ENCODE results near the gene FSTL5.
"Not testable (repeated sequence)": the region's sequence is repeated elsewhere in the genome, so short reads cannot be mapped to it uniquely, and the experiment has no call there.

The FSTL5 gene

DNA sequence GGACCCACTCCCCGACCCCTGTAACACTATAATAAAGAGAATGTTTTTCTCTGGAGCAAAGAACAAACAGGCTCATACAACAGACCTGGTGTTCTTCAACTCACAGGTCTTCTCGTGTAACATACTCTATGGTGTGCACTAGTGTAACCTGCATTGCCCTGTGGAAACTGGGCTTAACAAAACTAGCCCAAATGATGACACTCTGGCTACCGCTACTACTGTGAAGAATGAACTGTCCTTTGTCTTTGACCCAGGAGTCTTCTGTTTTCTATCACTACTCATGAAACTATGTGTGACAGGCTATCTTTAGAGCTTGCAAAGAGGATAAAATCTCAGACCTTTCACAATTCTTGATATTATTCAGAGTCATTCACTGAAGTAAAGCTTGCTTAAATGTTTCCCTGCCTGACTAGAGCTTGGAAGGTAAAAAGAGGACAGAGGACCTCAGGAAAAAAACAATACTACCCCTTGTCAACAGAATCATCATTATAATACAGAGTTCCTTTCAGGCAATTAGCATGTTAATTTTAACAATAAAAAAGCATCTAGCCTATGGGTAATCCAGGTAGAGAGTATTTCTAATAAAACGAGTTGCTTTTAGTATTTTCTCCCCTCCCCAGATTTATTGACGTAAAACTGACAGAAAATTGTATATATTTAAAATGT lies 59.2 kb downstream of the FSTL5 start:
- H3K4me3 ChIP-seq (ENCODE audit: low read depth, low read length): no peak overlapping the region

DNA sequence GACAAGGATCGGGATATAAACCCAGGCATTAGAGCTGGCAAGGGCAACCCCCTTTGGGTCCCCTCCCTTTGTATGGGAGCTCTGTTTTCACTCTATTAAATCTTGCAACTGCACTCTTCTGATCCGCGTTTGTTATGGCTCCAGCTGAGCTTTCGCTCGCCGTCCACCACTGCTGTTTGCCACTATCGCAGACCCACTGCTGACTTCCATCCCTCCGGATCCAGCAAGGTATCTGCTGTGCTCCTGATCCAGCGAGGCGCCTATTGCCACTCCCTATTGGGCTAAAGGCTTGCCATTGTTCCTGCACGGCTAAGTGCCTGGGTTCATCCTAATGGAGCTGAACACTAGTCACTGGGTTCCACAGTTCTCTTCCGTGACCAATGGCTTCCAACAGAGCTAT lies 59.9 kb downstream of the FSTL5 start:
- not testable (repeated sequence) for H3K4me3 ChIP-seq (ENCODE audit: low read depth, low read length)

DNA sequence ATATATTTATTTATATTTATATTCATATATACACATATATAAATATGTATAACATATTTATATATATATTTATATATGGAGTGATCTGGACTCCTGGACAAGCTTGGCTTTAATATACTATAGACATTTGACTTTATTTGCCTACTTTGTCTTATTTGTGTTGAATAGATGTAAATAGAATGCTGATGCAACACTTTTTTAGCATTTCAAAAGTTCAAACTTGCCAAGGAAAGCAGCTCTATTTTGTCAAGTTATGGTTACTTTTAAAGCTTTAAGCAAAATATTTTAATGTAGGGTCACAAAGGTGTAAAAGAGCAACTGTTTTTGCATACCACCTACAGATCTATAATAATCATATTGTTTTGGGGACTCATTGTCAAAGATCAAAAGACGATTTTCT lies 61.1 kb downstream of the FSTL5 start:
- H3K4me3 ChIP-seq (ENCODE audit: low read depth, low read length): no peak overlapping the region

DNA sequence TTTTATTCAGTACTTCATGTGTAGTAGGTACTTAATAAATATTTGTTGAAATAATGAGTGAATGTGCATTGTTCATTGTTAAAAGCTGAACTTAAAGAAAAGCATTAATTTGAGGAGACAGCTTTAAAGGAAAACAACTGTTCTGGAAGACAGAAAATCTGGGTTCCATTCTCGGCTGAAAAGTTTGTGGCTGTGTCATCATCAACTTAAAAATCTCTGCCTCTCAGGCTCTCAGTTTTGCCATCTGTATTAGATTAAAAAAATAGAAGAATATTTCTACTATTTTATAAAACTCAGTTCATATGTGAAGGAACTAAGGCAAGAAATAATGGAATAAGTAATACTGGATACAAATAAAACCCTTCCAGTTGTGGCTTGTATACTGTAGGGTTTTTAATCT lies 62.5 kb downstream of the FSTL5 start:
- H3K4me3 ChIP-seq (ENCODE audit: low read depth, low read length): no peak overlapping the region

DNA sequence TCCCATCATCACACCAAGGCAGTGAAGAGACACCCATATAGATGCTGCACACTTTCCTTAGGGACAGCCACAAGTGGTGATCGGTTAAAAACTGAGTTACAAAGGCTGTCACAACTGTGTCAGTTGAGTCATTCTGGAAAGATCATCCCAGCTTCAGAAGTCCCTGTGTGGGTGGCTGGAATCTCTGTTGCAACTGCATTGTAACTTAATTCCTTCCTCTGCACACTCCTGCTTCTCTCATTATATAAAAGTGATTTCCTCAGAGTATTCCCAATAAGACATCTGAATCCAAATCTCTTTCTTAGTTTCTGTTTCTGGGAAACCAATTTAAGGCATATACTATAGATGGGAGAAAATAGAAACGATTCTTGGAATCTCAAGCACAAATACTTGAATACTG lies 88.1 kb downstream of the FSTL5 start:
- H3K4me3 ChIP-seq (ENCODE audit: low read depth, low read length): no peak overlapping the region

- H3K4me3 ChIP-seq (ENCODE audit: low read depth, low read length): no peak overlapping the region
Observed at GRCh38 chr4:162061214-162061613, 102.6 kb downstream of the FSTL5 start.

DNA sequence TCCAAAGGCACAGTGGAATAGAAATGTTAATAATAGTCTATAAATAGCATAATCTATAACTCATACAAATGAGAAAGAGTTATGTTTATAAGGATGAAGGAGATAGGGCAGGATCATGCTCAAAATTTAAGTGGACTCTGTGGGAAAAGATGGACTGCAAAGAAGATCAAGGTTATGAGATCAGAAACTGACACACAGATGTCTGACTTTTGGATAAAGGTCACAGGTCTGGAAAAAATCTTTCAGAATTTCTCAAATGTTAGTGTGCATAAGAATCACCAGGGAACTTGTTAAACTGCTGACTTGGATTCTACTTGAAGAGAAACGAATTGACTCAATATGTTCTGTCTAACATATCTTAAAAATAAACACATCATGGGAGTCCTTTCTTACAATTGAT lies 104.1 kb downstream of the FSTL5 start:
- no peak overlapping the region for H3K4me3 ChIP-seq (ENCODE audit: low read depth, low read length)

DNA sequence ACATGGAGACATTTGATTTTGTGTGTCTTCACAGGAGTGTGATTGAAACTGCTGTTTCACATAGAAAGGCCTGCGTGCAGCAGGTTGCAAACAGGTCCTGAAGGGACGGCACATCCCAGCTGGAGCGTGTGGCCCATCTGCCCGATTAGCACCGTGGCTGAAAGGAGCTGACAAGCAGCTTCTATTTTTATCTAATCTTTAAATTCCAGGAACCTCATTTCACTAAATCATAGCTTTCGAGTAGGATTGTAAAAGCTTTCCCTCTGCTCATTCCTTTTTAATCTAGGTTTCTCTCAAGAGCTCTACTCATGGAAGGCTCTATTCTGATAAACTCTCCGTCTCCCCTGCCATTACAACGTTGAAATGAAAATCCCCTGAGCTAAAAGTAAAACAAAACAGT lies 106.8 kb downstream of the FSTL5 start:
- no peak overlapping the region for H3K4me3 ChIP-seq (ENCODE audit: low read depth, low read length)

DNA sequence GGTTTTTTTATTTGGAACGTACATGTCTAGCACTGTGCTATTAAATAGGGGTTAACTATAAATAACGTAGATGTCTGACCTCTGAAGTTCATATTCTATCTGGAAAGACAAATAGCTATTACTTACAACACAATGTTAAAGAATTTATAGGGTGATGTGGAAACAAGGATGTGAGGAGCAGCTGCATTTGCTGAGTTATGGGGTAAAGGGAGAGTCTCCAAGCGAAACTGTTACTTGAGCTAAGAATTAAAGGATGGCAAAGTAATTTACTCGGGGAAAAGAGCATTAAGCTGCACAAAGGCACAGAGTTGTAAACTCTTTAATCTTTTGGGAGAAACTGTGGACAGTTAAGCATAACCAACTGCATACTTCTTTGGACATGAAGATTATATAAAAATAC lies 117.7 kb downstream of the FSTL5 start:
- H3K4me3 ChIP-seq (ENCODE audit: low read depth, low read length): no peak overlapping the region

GRCh38 chr4:162038112-162038511 lies 125.7 kb downstream of the FSTL5 start:
- H3K4me3 ChIP-seq (ENCODE audit: low read depth, low read length): no peak overlapping the region

GRCh38 chr4:162017863-162018262 lies 145.9 kb downstream of the FSTL5 start:
- no peak overlapping the region for H3K4me3 ChIP-seq (ENCODE audit: low read depth, low read length)

DNA sequence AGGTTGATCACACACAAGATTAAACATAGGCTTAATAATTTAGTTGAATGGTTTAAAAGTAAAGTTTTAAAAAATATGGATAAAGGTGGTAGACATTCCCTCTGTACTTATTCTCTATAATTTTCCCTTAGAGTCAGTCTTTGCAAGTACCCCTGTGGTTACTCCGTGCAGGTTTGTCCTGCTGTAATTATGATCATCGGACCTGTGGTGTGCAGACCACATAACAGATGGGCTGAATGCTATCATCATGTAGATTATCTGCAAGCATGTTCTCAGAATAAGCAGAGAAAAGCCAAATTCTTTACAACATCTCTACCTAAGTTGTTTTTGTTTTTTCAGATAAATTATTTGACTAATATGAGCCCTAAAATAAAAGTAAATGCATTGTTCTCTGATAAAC lies 146.8 kb downstream of the FSTL5 start:
- no peak overlapping the region for H3K4me3 ChIP-seq (ENCODE audit: low read depth, low read length)

DNA sequence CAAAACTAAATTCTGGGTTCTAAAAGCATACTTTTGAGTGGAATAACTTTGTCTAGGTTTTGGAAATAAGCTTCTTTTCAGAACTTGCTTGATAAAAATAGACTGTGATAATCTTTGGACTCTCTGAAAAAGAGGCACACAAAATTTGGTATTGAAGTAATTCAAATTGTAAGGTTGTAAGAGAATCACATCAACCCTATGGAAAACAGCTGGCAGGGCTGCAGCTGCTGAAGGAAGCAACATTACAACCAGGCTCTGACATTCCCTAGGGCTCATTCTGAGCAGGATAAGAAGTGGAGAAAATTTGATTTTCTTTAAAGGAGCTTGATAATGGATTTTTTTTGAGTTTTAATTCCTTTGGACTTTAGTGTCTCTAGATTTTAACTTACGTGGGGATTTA lies 147.6 kb downstream of the FSTL5 start:
- H3K4me3 ChIP-seq (ENCODE audit: low read depth, low read length): no peak overlapping the region

- no peak overlapping the region for H3K4me3 ChIP-seq (ENCODE audit: low read depth, low read length)
Observed at GRCh38 chr4:162015090-162015489, 148.7 kb downstream of the FSTL5 start.

DNA sequence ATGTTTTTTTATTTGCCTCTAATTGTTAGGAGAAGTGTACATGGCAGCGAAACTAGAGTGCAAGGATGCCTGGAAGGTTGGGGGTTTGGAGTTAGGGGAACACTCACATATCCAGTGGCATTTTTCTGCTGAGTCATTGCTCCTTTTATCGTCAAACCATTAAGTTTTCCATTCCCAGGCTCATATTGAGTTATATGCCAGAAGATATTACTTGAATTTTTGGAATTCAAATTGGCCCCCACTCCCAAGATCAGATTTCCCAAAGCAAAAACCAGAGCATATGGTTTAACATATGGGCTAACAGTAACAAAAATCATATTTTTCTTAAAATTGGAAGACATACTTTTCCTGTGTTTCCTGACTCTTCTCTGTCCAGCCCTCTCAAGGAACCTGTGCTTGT lies 152.7 kb downstream of the FSTL5 start:
- H3K4me3 ChIP-seq (ENCODE audit: low read depth, low read length): no peak overlapping the region

DNA sequence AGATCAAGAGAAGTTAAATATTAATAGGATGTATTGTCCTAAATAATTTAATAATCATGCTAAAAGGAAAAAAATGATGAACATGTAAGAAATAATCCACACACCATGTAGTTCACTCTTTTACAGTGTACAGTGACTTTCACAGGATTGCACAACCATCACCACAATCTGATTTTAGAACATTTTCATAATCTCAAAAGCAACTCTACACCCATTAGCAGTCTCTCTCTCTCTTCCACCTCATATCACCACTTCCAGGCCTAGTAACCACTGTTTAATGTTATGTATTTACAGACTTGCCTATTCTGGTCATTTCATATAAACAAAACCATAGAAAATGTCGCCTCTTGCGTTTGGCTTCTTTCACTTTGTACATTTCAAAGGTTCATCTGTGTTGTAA lies 153.4 kb downstream of the FSTL5 start:
- H3K4me3 ChIP-seq (ENCODE audit: low read depth, low read length): no peak overlapping the region

- no peak overlapping the region for H3K4me3 ChIP-seq (ENCODE audit: low read depth, low read length)
Observed at GRCh38 chr4:161992317-161992716, 171.5 kb downstream of the FSTL5 start.

DNA sequence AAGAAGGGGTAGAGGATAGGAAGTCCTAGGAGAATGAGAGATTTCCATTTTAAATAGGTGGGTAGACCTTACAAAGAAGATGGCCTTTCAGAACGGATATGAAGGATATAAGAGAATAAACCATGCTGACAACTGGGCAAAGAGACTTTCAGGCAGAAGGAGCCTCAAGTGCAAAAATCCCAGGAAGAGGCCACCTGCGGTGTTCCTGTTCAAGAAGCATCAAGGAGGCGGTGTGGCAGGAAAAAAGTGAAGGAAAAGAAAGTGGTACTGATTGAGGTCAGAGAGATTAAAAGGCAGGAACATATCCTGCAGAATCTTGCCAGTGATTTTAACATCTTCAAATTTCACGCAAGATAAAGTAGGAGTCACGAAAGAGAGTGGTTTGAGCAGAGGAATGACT lies 172.0 kb downstream of the FSTL5 start:
- no peak overlapping the region for H3K4me3 ChIP-seq (ENCODE audit: low read depth, low read length)

DNA sequence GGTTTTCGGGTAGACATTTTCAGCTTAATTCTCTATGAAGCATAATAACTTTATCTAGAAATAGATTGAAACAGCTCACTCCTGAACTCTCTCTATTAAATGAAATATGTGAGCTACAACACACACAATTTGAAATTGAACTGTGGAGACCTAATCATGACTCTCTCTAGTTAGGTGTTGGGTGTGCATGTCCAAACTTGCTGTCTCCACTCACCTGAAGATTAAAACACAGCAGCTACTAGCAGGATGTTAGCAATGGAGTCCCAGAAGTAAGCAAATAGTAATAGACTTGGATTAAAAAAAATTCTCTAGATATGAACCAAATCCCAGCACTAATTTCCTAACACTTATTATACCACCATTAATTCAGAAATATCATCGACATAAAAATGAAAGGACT lies 173.1 kb downstream of the FSTL5 start:
- no peak overlapping the region for H3K4me3 ChIP-seq (ENCODE audit: low read depth, low read length)

DNA sequence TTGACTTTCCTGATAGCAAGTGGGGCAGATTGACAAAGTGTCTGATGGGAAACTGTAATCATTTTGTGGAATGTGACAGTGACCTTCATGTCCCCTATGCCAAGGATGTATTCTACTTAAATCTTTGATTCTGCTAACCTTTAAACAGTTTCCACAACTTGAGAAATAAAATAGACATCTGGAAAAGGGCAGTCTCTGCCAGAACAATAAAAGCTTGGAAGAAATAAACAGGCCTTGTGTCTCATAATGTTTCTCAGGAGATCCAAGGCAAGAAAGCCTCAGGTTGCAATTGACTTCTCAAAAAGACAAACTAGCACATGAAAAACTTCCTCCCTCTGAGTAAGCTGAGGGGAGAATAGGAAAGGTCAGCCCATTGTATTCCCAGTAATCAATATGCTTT lies 174.9 kb downstream of the FSTL5 start:
- no peak overlapping the region for H3K4me3 ChIP-seq (ENCODE audit: low read depth, low read length)

GRCh38 chr4:161987611-161988010 lies 176.2 kb downstream of the FSTL5 start:
- no peak overlapping the region for H3K4me3 ChIP-seq (ENCODE audit: low read depth, low read length)

DNA sequence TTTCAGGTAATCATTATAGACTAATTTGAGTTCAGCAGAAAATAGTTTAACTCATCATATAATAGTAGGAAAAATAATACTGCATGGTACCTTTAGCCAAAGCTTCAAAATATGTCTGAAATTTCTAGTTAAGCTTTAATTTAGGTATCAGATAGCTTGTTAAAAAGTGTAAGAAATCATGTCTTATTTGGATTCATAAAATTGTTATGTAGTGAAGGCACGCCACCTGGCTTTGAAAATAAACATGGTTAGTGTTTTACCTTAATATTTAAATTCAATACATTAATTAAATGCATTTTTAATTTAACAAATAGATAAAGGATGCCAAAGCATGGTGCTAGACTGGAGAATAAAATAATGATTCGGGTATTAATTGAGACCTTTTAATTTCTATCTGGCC lies 211.4 kb downstream of the FSTL5 start:
- H3K4me3 ChIP-seq (ENCODE audit: low read depth, low read length): no peak overlapping the region

DNA sequence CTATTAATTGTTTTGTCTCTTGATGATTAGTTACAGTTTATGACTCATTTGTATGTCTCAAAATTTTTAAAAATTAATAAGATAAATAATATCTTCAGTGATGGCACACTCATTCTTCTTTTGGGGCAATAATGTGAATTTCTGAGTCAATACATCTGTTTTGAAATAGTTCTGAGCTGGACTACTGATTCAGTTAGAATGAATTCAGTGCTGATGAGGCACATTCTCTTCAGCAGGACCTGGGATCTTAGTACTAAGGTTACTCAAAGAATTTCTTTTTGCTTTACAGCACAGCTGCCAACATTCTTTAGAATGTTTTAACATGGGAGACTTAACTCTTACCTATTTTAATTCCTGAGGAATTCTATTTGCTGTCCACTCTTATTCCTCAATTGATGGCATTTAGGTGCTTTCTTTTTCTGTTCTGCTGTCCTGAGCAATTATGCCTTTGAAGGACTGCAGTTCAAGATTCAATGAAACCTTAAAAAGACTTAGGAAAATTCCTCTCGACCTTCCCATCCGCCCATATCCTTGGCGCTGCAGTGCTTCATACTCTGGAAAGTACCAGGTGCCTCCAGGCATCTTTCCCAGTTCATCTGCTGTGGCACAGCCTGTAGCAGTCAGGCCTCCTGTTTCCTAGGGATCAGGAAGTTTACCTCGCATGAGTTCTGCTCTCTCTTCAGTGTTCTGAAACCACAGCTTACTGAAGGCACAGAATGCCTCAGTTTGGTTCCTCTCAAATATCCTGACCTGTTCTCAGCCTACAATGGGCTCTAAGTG lies 213.7 kb downstream of the FSTL5 start:
- H3K4me3 ChIP-seq (ENCODE audit: low read depth, low read length): no peak overlapping the region
